GM12891 (cell line): ENCODE data around the gene EPO.

ENCODE experiments used
- DNase-seq: peaks from one replicate; pipeline ENCODE4 v3.0.0; 2011; ENCODE audit warnings: low spot score; ENCODE audit not compliant: insufficient read length
- FAIRE-seq: peaks from 2 replicates; lab custom pipeline; 2011; peaks lifted over from hg19 to GRCh38; lab: Jason Lieb, UNC
- PAX5 ChIP-seq: IDR thresholded peaks from 2 replicates; pipeline ENCODE4 v1.6.1; 2011; ENCODE audit warnings: low read length, moderate library complexity, mild to moderate bottlenecking; ENCODE audit not compliant: insufficient read depth, severe bottlenecking
- POLR2A ChIP-seq: IDR thresholded peaks from 2 replicates; pipeline ENCODE4 v1.6.1; 2011; ENCODE audit warnings: low read depth, low read length, control low read depth
- POLR2AphosphoS5 ChIP-seq: IDR thresholded peaks from 2 replicates; pipeline ENCODE4 v1.6.1; 2011; ENCODE audit warnings: low read depth, low read length, control low read depth
- POU2F2 ChIP-seq: IDR thresholded peaks from 2 replicates; pipeline ENCODE4 v1.6.1; 2011; ENCODE audit warnings: low read depth, mild to moderate bottlenecking, control low read depth, low read length, moderate library complexity
- SPI1 ChIP-seq: IDR thresholded peaks from 2 replicates; pipeline ENCODE4 v1.6.1; 2011; ENCODE audit warnings: low read depth, low read length, control low read depth
- TAF1 ChIP-seq: IDR thresholded peaks from 2 replicates; pipeline ENCODE4 v1.6.1; 2011; ENCODE audit warnings: low read depth, low read length, control low read depth

EPO gene

GRCh38 chr7:100677308-100678267, 42.7 kb upstream of the EPO start:
- TF ChIP-seq SPI1, result no peak
- no peak for TF ChIP-seq POLR2AphosphoS5
- TF ChIP-seq TAF1, result no peak
- no peak for TF ChIP-seq POLR2A
- no peak for TF ChIP-seq POU2F2
- no peak for TF ChIP-seq PAX5

GRCh38 chr7:100678291-100678984, 41.8 kb upstream of the EPO start:
- DNase-seq (peak; percentile 21), FAIRE-seq (no peak)
- no peak for TF ChIP-seq PAX5
- TF ChIP-seq POLR2A, result no peak
- no peak for TF ChIP-seq POU2F2
- TF ChIP-seq SPI1, result no peak

More at GRCh38 chr7:100677308-100678267, 42.7 kb upstream of the EPO start:
- FAIRE-seq (no peak), DNase-seq (no peak)

DNA sequence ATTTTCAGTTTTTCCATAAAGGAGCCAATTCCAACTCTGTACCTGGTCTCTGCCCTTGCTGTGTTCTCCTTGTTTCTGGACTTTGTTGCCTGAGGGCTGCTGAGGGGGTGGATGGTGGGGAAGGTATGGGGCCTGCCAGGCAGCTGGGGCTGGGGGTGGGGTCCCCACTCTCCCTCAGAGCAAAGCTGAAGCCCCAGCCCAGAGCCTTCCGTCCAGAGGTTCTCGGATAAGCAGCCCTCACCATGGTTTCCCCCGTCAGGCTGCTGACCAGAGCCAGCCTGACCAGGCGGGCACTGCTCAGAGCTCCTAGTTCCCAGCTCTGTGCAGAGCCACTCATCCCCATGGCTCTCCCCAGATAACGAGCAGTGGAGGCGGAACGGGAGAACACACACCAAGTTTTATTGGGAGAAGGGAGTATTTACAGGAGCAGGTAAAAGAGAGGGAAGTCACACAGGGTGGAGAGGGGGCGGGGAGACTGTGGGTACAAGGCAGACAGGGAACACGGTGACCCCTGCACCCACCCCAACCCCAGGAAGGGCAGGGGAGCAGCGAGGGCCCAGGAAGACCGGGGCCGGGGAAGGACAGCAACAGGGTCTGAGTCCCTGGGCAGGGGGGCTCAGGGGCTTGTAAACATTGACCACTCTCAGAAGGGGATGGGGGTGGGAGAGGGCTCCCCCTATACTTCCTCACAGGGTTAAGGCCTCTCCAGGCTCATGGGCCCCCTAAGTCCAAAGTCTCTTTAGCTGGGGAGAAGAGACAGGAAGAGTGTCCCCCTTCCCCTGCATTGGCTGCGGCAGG, 40.9 kb upstream of the EPO start:
- DNase-seq (peak; percentile 12), FAIRE-seq (no peak)
- TF ChIP-seq POLR2A (no peak), SPI1 (no peak), POU2F2 (no peak), TAF1 (no peak), PAX5 (no peak), POLR2AphosphoS5 (no peak)

DNA sequence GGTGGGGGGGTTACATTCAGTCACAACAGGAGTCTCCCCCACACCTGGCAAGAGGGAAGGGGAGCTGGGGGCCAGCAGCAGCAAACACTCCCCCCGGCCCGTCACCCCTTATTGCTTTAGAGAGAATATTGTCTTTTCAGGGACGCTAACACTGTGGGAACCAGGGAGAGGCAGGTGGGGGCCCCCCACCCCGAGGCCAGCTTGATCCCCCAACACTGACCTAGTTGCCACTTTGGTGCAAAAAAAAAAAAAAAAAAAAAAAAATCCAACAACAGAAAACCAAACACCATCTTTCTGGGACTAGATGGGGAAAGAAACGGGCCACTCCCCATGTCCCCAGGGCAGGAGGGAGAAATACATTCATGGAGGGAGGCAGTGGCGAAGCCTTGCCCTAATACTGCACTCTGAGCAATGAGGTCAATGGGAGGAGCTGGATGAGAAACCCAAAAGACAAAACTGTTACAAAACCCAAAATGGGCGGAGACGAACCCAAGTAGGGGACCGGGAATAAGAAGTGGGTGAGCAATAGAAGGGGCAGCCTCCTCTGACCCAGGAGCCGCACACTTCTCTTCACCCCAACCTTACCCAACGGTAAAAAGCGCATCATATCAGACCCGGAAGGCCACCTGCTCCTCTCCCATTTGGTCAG, 40.2 kb upstream of the EPO start:
- TF ChIP-seq SPI1 (no peak), PAX5 (no peak), POLR2AphosphoS5 (no peak; the same call in 1 of the 2 replicates), POU2F2 (no peak), TAF1 (no peak), POLR2A (no peak; the same call in 1 of the 2 replicates)
- FAIRE-seq (no peak), DNase-seq (peak; percentile 20)

GRCh38 chr7:100680576-100681271, 39.5 kb upstream of the EPO start:
- no peak for TF ChIP-seq TAF1
- 0 out of 2 replicates have a peak, but pooled peaks have one; percentile 46 for TF ChIP-seq POLR2AphosphoS5
- TF ChIP-seq PAX5, result no peak
- TF ChIP-seq SPI1, result no peak
- no peak for TF ChIP-seq POU2F2
- TF ChIP-seq POLR2A, result 0 out of 2 replicates have a peak, but pooled peaks have one; percentile 50
- FAIRE-seq (no peak), DNase-seq (peak; percentile 19)

DNA sequence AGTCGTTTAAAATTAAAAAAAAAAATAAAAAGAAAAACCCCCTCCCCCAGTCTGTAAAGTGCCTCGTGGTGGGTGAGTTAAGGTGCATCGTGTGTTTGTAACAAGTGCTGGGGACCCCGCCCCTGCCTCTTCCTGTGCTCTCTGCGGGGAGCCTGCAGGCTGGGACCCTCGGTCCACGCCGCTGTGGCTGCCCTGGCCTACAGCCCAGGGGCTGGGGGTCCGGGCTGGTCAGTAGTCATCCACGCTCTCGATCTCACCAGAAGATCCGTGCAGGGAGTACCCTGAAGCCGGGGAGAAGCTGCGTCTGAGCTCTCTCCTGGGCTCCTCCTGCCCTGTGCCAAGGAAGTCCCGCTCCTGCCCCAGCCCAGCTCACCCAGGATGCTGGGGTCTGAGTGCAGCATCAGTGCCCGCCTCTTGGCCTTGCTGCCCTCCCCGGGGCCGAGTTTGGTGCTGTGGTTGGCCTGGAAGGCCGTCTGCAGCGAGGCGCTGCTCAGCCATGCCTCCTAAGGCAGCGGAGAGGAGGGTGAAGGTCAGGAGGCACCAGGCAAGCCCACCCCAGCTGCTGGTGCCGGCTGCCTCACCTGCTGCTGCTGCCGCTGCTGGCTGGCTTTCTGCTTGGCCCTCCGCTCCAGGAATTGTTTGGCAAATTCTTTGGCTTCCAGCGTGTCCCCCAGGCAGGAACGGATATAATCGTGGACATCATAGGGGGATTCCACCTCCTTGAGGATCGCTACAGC, 38.6 kb upstream of the EPO start:
- TF ChIP-seq TAF1 (no peak), POLR2A (no peak), POLR2AphosphoS5 (no peak), POU2F2 (no peak), PAX5 (no peak), SPI1 (no peak)
- no peak for FAIRE-seq
- DNase-seq, result peak; percentile 25

DNA sequence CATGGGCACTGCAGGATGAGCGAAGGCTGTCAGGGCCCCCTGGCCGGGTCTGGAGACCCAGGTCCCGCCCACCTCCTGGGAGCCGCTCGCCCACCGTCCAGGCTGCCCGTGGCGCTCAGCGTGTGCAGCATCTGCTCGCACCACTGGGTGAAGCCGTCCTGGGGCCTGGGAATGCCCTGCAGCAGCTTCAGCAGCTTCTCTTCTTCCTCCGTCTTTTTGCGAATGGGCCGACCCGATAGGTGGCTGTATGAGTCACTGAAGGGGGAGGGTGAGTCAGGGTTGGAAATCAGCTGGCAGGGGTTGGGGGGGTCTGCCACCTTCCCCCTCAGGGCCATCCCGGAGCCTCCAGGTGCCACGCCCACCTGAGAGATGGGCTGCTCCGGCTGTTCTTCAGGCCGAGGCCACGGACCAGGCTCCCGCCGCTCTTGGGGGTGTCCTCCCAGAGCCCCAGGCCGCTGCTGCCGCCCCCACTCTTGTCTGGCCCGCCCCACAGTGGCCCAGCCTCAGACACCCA, 38.0 kb upstream of the EPO start:
- TF ChIP-seq PAX5 (no peak), TAF1 (no peak), POLR2A (no peak), SPI1 (no peak), POLR2AphosphoS5 (no peak), POU2F2 (no peak)
- DNase-seq (peak; percentile 18), FAIRE-seq (no peak)
